Fibroblast of peridontal ligament (primary cell): ENCODE data around the gene L1TD1.
"Not testable (repeated sequence)": the region's sequence is repeated elsewhere in the genome, so short reads cannot be mapped to it uniquely, and the experiment has no call there.

Experiments used
- DNase-seq: peaks from one replicate; pipeline ENCODE4 v3.0.0-alpha.2; 2010; ENCODE audit errors: extremely low read depth

Gene L1TD1

GRCh38 chr1:62194651-62195544 lies at the start of gene L1TD1:
L1TD1 (plus strand) TSS chr1:62194849; CDS start chr1:62206629, 11,780 bp downstream.
- no peak for DNase-seq

GRCh38 chr1:62159940-62160348 lies 34.7 kb upstream of the L1TD1 start:
- no peak for DNase-seq

GRCh38 chr1:62161711-62162110 lies 32.9 kb upstream of the L1TD1 start:
- DNase-seq, result no peak

- DNase-seq, result not testable (repeated sequence)
Measured at GRCh38 chr1:62170380-62170779, 24.3 kb upstream of the L1TD1 start.

- peak; percentile 59 for DNase-seq
Measured at GRCh38 chr1:62175568-62176179, 19.0 kb upstream of the L1TD1 start.

- DNase-seq, result no peak
Measured at GRCh38 chr1:62176597-62177312, 17.9 kb upstream of the L1TD1 start.

GRCh38 chr1:62177621-62178020 lies 17.0 kb upstream of the L1TD1 start:
- DNase-seq, result no peak

- DNase-seq, result no peak
Measured at GRCh38 chr1:62178372-62178771, 16.3 kb upstream of the L1TD1 start.

- DNase-seq, result not testable (repeated sequence)
Measured at GRCh38 chr1:62180054-62180453, 14.6 kb upstream of the L1TD1 start.

- no peak for DNase-seq
Measured at GRCh38 chr1:62180639-62181038, 14.0 kb upstream of the L1TD1 start.

GRCh38 chr1:62181532-62181931 lies 13.1 kb upstream of the L1TD1 start:
- no peak for DNase-seq

- not testable (repeated sequence) for DNase-seq
Measured at GRCh38 chr1:62182157-62182556, 12.5 kb upstream of the L1TD1 start.

GRCh38 chr1:62183164-62184020 lies 11.3 kb upstream of the L1TD1 start:
- DNase-seq, result not testable (repeated sequence)

GRCh38 chr1:62184336-62184735 lies 10.3 kb upstream of the L1TD1 start:
- no peak for DNase-seq

- not testable (repeated sequence) for DNase-seq
Measured at GRCh38 chr1:62185233-62185632, 9.4 kb upstream of the L1TD1 start.

GRCh38 chr1:62185677-62186076 lies 9.0 kb upstream of the L1TD1 start:
- no peak for DNase-seq

- DNase-seq, result no peak
Measured at GRCh38 chr1:62187548-62187947, 7.1 kb upstream of the L1TD1 start.

- no peak for DNase-seq
Measured at GRCh38 chr1:62188111-62188510, 6.5 kb upstream of the L1TD1 start.

GRCh38 chr1:62196086-62196690 lies 1.5 kb downstream of the L1TD1 start:
- no peak for DNase-seq

GRCh38 chr1:62198069-62198780 lies 3.6 kb downstream of the L1TD1 start:
- DNase-seq, result no peak

GRCh38 chr1:62198781-62199125 lies 4.1 kb downstream of the L1TD1 start:
- DNase-seq, result no peak
